GM12873 (cell line): ENCODE results near the gene UROC1.

ENCODE experiments used
- CTCF ChIP-seq: IDR thresholded peaks from 2 replicates; pipeline ENCODE4 v1.5.1; 2012; ENCODE audit warnings: low read depth, mild to moderate bottlenecking, moderate library complexity, low read length, control low read depth; ENCODE audit not compliant: insufficient read depth; ENCODE audit errors: missing control alignments

Gene UROC1

GRCh38 chr3:126494204-126494969 lies 23.2 kb downstream of the UROC1 start:
- no peak for TF ChIP-seq CTCF

DNA sequence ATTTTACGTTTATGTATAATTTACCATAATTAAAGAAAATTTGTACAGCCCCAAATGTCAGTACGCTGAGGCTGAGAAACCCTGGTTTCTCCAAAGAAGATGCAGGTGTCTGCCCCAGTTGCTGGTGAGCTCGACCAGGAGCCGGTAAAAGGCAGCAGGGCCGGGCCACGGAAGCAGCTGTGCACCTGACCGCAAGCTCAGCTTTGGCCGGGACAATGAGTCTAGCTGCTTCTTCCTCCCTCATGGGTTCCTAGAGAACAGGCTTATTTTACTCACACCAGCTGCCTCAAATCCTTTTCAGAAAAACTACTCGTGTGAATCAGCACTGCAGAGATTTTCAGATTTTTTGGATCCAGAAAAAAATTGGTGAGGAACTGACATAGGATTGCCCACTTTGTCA lies 23.8 kb downstream of the UROC1 start:
- TF ChIP-seq CTCF: no peak

DNA sequence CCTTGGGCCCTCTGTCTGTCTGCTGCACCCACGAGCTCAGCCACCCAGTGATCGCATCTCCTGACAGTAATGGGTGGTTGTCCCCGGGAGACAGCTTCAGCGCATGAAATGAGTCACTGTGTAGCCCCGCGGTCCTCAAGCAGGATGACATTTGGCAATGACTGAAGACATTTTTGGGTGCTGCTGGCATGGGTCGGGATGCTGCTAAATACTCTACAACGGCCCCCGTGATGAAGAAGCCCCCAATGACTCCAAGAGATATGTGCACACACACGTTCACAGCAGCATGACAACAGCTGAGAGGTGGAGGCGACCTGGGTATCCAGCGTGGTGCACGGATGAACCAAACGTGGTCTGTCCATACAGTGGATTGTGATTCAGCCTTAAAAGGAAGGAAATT lies 24.5 kb downstream of the UROC1 start:
- TF ChIP-seq CTCF: no peak

DNA sequence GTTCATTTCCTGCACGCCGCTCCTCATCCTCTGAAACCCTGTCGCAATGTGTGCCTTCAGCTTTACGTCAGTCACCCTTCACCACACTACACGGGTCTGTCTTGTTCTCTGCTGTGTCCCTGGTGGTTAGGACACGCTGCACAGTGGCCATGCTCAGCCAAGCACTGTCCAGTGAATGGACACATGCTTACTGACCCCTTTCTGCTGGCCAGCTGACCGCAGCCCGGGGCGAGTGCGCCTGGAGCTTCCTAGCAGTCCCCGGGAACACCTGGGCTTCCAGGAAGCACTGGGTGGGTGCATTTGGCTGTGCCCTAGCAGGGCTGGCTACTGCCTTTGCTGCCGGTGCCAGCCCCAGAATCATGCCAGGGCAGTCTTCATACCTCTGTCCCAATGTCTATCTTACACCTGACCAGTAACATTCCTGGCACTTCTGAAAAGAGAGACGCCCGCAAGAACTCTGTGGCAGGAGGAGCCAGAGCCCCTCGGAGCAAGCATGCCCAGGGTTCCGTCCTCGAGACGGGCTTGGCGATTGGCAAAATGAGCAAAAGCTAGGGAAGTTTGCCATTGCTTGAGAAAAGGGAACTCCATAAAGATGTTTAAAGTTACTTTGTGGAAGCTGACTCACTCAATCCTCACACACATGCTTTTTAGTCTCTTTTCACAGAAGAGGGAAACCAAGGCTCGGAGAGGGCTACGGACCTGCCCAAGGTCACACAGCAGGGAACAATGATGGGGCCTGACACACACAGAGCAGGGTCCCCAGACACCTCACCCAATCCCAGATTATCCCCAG lies 26.2 kb downstream of the UROC1 start:
- no peak for TF ChIP-seq CTCF

GRCh38 chr3:126490619-126491018 lies 27.0 kb downstream of the UROC1 start:
- TF ChIP-seq CTCF: no peak

DNA sequence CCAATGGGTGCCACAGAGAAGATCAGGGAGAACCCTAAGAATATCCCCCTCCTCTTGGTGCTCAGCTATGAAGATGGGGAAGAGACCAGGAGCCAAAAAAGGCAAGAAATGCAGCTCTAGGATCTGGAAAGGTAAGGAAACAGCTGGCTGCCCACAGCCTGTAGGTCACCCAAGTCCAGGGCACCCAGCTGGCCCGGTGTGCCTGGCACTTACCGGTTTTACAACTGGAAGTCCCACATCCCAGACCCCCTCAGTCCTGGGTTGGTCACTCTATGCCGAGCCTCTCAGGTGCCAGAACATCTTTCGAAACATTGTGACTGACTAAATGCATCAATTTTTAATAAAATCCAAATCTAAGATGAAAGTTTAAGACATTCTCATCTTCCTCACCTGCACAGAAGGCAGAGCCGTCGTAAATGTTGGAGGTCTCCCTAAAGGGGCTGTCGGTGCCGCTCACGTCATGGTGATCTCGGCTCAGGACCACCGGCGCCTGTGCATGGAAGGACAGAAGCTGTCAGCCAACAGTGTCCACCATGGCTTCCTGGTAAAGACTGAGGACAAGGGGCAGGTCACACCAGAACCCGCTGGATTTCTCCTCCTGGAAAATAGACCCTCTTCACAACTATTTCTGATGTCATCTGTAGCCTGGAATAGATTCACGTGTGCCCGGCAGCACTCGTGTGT lies 28.5 kb downstream of the UROC1 start:
- TF ChIP-seq CTCF: no peak

DNA sequence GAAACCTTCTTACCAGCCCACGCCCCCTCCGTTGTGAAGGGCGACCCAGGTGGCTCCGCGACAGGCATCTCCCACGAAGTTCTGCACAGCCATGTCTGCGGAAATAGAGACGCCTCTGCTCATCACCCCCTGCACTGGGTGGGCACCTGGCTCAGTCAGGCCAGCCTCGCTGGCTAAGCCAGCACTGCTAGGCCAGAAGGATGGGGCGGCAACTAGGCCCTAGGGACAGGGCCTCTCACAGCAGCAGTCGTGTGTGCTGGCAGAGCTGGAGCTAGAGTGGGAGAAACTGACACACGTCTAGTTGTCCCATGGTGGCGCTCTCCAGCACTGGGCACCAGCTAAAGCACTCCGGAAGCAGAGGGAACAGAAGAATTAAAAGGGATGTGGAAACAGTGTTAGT lies 29.4 kb downstream of the UROC1 start:
- TF ChIP-seq CTCF: no peak
